ENCODE results near the gene CLCN7. TPM values are rescaled to one million over a fixed set of nuclear protein-coding genes. Genes with fewer than 3 reads are reported as not detected.

CLCN7 gene
- total RNA-seq, 1 experiment from 2014 or later, result 48.2 TPM

DNA sequence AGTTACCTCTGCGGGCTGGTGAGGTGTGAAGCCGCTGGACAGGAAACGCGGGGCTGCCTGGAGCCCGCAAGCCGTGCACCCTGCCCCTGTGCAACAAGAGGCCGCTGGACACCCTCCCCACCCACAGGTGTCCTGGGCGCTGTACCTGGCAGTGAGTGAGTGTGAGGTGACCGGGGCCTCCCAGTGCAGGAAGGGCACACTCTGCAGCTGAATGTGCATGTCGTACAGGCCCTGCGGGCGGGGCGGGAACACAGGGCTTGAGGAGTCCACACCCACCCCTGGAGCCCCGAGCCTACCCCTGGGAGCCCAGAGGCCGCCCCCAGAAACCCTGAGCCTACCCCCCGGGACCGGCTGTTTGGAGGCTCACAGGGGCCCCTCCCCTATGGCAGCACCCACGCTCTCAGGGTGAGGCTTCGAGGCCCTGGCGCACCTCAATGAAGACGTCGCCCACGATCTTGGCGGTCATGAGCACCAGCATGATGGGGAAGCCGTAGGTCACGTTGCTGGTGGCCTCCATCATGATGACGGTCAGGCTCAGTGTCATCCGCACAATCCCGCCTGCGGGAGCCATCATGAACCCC lies 26.2 kb downstream of the CLCN7 start:
- H4K20me1 ChIP-seq (ENCODE audit: low read length), result no peaks in the 10 kb centered on the region
- TF ChIP-seq EZH2phosphoT487 (IDR thresholded peaks at IDR 0.05; ENCODE audit: borderline replicate concordance, low read length), result no peak
- TF ChIP-seq, protein P1, sequence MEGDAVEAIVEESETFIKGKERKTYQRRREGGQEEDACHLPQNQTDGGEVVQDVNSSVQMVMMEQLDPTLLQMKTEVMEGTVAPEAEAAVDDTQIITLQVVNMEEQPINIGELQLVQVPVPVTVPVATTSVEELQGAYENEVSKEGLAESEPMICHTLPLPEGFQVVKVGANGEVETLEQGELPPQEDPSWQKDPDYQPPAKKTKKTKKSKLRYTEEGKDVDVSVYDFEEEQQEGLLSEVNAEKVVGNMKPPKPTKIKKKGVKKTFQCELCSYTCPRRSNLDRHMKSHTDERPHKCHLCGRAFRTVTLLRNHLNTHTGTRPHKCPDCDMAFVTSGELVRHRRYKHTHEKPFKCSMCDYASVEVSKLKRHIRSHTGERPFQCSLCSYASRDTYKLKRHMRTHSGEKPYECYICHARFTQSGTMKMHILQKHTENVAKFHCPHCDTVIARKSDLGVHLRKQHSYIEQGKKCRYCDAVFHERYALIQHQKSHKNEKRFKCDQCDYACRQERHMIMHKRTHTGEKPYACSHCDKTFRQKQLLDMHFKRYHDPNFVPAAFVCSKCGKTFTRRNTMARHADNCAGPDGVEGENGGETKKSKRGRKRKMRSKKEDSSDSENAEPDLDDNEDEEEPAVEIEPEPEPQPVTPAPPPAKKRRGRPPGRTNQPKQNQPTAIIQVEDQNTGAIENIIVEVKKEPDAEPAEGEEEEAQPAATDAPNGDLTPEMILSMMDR (conservative IDR thresholded peaks at IDR 0.05; ENCODE audit: low read depth, low read length), result no peak
- no peak for TF ChIP-seq EZH2 (IDR thresholded peaks at IDR 0.05; ENCODE audit: low read length, unreplicated experiment)
- ATAC-seq, result no peak
- H3F3A ChIP-seq (ENCODE audit: low read length, unreplicated experiment), result no peaks in the 10 kb centered on the region
- H3K36me3 ChIP-seq (ENCODE audit: low read depth, low read length), result no peaks in the 10 kb centered on the region
- no peak overlapping the region for H3K4me2 ChIP-seq (ENCODE audit: low read length)
- no peak overlapping the region for H3K4me3 ChIP-seq (ENCODE audit: low read length)
- H3K27me3 ChIP-seq (ENCODE audit: low read length), result no peaks in the 10 kb centered on the region
- no peaks in the 10 kb centered on the region for H3K9me3 ChIP-seq (ENCODE audit: low read length)
- intact Hi-C loops (cut with micrococcal nuclease), result no loop called here
- no peaks in the 10 kb centered on the region for H3K4me1 ChIP-seq (ENCODE audit: insufficient read depth, low read length)
- DNase-seq, result no peak
- POLR2A ChIA-PET (ENCODE audit: unreplicated experiment), result no interaction called here
- BruUV-seq (replicated peaks), result no TSS peak
- CTCF ChIA-PET, result no interaction called here
- H3K79me2 ChIP-seq (ENCODE audit: low read length), result no peaks in the 10 kb centered on the region
- no peak overlapping the region for H3K27ac ChIP-seq (ENCODE audit: low read length)
- H3K9me2 ChIP-seq (replicated peaks; ENCODE audit: low read length), result no peaks in the 10 kb centered on the region
- no peak overlapping the region for H3K9ac ChIP-seq (ENCODE audit: low read length)
- H2AFZ ChIP-seq (ENCODE audit: low read length), result no peak overlapping the region

DNA sequence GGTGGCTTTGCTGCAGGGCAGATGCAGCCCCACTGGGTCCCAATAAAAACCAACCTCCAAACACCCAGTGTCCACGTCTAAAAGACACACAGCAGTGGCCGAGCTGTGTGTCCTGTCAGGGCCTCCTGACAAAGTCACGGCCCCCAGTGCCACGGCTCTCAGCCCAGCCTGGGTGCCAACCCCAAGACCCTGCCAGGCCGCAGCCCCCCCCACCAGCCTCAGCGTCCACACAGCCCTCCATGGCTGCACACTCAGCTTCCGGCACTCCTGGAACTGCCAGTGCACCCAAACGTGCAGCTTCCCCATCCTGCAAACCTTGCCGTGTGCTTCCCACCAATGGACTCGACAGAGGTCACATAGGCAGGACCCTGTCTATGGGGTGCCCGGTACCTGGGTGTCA lies 26.9 kb downstream of the CLCN7 start:
- Histone ChIP-seq H4K20me1 (ENCODE audit: low read length) (no peaks in the 10 kb centered on the region), H3K4me1 (ENCODE audit: insufficient read depth, low read length) (no peaks in the 10 kb centered on the region), H3K4me3 (ENCODE audit: low read length) (no peak overlapping the region), H2AFZ (ENCODE audit: low read length) (no peak overlapping the region), H3K27ac (ENCODE audit: low read length) (no peak overlapping the region), H3K9ac (ENCODE audit: low read length) (no peak overlapping the region), H3K4me2 (ENCODE audit: low read length) (no peak overlapping the region), H3K27me3 (ENCODE audit: low read length) (no peaks in the 10 kb centered on the region), H3F3A (ENCODE audit: low read length, unreplicated experiment) (no peaks in the 10 kb centered on the region), H3K9me3 (ENCODE audit: low read length) (no peaks in the 10 kb centered on the region), H3K9me2 (replicated peaks; ENCODE audit: low read length) (no peaks in the 10 kb centered on the region), H3K79me2 (ENCODE audit: low read length) (no peaks in the 10 kb centered on the region), H3K36me3 (ENCODE audit: low read depth, low read length) (no peaks in the 10 kb centered on the region)
- DNase-seq (no peak), ATAC-seq (no peak)
- TF ChIP-seq, protein P1 (conservative IDR thresholded peaks at IDR 0.05; ENCODE audit: low read depth, low read length), result no peak
- TF ChIP-seq EZH2 (IDR thresholded peaks at IDR 0.05; ENCODE audit: low read length, unreplicated experiment) (no peak), EZH2phosphoT487 (IDR thresholded peaks at IDR 0.05; ENCODE audit: borderline replicate concordance, low read length) (no peak)
- ChIA-PET POLR2A (ENCODE audit: unreplicated experiment) (no interaction called here), CTCF (no interaction called here)
- intact Hi-C loops (cut with micrococcal nuclease), result no loop called here
- BruUV-seq (replicated peaks), result no TSS peak

- Histone ChIP-seq H3K27me3 (ENCODE audit: low read length) (no peaks in the 10 kb centered on the region), H3K4me1 (ENCODE audit: insufficient read depth, low read length) (no peaks in the 10 kb centered on the region), H3K9me3 (ENCODE audit: low read length) (no peaks in the 10 kb centered on the region), H3K9ac (ENCODE audit: low read length) (no peak overlapping the region), H3K4me2 (ENCODE audit: low read length) (no peak overlapping the region), H3F3A (ENCODE audit: low read length, unreplicated experiment) (no peaks in the 10 kb centered on the region), H2AFZ (ENCODE audit: low read length) (no peak overlapping the region), H4K20me1 (ENCODE audit: low read length) (no peaks in the 10 kb centered on the region), H3K27ac (ENCODE audit: low read length) (no peak overlapping the region), H3K4me3 (ENCODE audit: low read length) (no peak overlapping the region), H3K79me2 (ENCODE audit: low read length) (no peaks in the 10 kb centered on the region), H3K9me2 (replicated peaks; ENCODE audit: low read length) (no peaks in the 10 kb centered on the region), H3K36me3 (ENCODE audit: low read depth, low read length) (no peaks in the 10 kb centered on the region)
- intact Hi-C loops (cut with micrococcal nuclease), result no loop called here
- CTCF ChIA-PET, result no interaction called here
- ATAC-seq (no peak), DNase-seq (no peak)
- BruUV-seq (replicated peaks), result TSS peak; percentile 23
- POLR2A ChIA-PET (ENCODE audit: unreplicated experiment), result no interaction called here
- no peak for TF ChIP-seq EZH2phosphoT487 (IDR thresholded peaks at IDR 0.05; ENCODE audit: borderline replicate concordance, low read length)
Observed at GRCh38 chr16:1446296-1447080, 28.3 kb downstream of the CLCN7 start.

Measured in PC-3 (cell line).